SK-N-MC (cell line): ENCODE results near the gene TTC28.

Source experiments
- EZH2 ChIP-seq: fragments of 200-600 bp; sonication (generic); IDR thresholded peaks from one replicate; pipeline ENCODE4 v1.6.1; 2017; ENCODE audit warnings: antibody characterized with exemption
- FOXP2 ChIP-seq: optimal IDR thresholded peaks from 2 replicates; pipeline ENCODE3; 2011; ENCODE audit warnings: mild to moderate bottlenecking, moderate library complexity; ENCODE audit not compliant: insufficient read depth; ENCODE audit errors: extremely low read length, control extremely low read depth

GRCh38 chr22:28430466-28431025 lies 249.1 kb downstream of the TTC28 start:
- no peak for TF ChIP-seq EZH2
- no peak for TF ChIP-seq FOXP2
